NOMO-1 (cell line): ENCODE measurements around the gene LITAF.

ENCODE experiments used
- DNase-seq, 2 experiments: peaks; one replicate each; lab custom pipeline; 2025; ENCODE audit not compliant: unreplicated experiment in 2 of 2; lab: John Stamatoyannopoulos, UW

The LITAF gene

DNA sequence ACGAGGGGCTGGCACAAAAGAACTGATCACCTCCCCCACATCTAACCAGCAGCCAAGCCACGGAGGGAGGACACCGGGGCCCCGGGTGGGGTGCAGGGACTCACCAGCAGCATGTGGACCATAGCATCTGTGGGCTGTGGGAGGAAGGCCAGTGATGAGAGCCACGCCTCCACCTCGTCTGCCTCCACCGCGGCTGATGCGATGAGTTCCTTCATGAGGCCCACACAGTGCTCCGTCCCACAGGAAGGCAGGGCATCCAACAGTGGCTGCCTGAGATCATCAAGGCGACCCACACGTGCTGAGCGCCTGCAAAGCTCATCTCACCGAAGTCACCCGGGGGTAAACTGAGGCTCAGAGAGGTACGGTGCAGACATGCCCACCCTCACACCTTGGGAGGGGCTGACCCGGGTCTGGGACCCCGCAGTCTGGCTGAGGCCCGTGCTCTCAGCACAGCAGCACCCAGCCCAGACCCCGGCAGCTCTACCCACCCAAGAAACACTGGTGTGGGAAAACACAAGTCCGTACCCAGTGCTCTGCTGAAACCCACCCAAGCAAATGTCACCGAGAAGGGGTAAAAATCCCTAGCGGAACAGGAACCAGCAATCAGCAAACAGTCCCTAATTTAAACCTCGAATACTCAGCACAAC is 85.9 kb downstream of the LITAF start:
- no peak for DNase-seq

- DNase-seq: no peak
These were observed 87.2 kb downstream of the LITAF start for GRCh38 chr16:11499295-11500089.

DNA sequence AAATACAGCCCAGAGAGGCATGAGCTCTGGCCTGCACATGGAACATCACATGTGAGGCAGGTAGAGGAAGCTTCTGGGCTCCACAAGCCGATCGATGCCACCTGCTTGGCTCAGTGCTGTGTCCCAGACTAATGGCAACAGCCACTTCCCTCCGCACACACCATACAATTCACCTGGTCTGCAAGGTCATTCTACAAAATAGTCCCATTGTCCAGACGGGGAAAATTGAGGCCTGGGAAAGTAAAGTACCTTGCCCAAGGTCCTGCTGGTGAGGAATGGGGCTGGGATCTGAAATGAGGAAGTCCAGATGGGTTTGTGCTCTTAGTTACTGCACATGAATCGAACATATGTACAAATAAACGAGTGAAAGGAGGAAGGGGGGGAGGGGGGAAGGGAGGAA is 88.0 kb downstream of the LITAF start:
- peak; percentile 18 to 75 for DNase-seq

DNA sequence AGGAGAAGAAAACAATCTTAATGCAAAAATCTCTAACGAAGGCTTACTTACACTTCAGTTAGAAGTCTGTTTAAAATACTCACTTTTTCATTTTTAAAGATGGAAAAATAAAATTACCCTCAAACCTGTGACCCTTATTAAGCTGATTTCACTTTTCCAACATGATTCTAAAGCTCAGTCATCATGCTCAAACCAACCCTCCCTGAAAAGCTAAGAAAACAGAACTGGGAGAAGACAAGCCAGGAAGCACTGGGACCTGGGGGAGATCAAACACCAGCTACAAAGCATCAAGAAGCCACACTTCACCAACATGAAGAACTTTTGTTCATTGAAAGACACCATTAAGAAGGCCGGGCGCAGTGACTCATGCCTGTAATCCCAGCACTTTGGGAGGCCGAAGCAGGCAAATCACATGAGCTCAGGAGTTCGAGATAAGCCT is 88.8 kb downstream of the LITAF start:
- DNase-seq: no peak
